Measurements from ENCODE around the gene ZNF470.

Gene ZNF470

GRCh38 chr19:56567274-56568120 is at the start of gene ZNF470:
ZNF470 (plus strand) TSS chr19:56567468; CDS start chr19:56570312, 2,844 bp downstream.
- DNase-seq: peak; percentile 90 to 93

- no peak for DNase-seq
Measured at GRCh38 chr19:56525214-56525860, 41.9 kb upstream of the ZNF470 start.

- DNase-seq: no peak
Measured at GRCh38 chr19:56537442-56537841, 29.8 kb upstream of the ZNF470 start.

DNA sequence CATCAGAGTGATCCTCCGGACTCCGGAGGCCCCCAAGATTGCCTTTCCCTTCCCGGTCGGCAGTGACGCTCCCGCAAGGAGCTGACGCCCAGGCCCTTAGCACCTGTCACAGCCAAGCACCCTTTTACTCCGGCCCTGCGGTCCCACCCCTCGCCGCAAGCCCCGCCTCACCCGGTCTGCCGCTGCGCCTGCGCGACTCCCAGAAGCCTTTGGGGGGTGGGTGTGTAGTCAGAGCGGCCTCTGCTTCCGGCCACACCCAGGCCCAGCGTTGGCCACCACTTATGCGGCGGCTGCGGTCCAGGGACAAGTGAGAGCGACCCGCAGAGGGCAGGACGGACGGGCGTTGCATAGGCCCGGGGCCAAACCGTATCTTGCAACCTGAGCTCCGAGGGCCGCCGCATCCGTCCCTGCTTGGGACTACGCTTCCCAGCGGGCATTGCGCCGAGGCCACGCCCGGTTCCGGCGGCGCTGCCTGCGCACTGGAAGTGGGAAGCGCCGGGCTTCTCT is 29.0 kb upstream of the ZNF470 start:
- DNase-seq: peak; percentile 87 to 89

- peak; percentile 72 to 78 for DNase-seq
Measured at GRCh38 chr19:56538761-56539263, 28.5 kb upstream of the ZNF470 start, which contains the start of gene ZFP28. ZFP28 (plus strand) TSS chr19:56538948; CDS start chr19:56539019, 71 bp downstream.

- no peak for DNase-seq
Measured at GRCh38 chr19:56543776-56544175, 23.5 kb upstream of the ZNF470 start.

GRCh38 chr19:56547535-56547934 is 19.7 kb upstream of the ZNF470 start:
- DNase-seq: no peak

DNA sequence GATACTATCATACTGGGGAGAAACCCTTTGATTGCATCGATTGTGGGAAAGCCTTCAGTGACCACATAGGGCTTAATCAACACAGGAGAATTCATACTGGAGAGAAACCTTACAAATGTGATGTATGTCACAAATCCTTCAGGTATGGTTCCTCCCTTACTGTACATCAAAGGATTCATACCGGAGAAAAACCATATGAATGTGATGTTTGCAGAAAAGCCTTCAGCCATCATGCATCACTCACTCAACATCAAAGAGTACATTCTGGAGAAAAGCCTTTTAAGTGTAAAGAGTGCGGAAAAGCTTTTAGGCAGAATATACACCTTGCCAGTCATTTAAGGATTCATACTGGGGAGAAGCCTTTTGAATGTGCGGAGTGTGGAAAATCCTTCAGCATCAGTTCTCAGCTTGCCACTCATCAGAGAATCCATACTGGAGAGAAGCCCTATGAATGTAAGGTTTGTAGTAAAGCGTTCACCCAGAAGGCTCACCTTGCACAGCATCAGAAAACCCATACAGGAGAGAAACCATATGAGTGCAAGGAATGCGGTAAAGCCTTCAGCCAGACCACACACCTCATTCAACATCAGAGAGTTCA is 12.9 kb upstream of the ZNF470 start:
- DNase-seq: no peak

- no peak for DNase-seq
Measured at GRCh38 chr19:56562766-56563165, 4.5 kb upstream of the ZNF470 start.

DNA sequence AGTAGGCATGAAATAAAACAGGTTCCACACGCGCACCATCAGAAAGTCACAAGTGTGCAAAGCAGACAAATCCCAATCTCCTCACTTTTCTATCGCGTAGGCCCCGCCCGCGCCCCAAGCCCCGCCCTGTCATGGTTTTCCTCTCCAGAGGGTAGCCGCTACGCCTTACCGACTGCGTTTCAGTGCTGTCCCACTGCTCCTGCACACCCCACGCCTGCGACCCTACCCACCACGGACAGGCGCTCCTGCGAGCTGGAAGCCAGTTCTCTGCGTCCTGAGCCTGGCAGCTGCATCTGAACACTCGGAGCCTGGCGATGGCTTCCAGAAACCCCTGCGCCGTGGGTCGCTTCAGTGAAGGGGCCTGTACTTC is 379 bp upstream of the ZNF470 start:
- DNase-seq: peak; percentile 67 to 71

DNA sequence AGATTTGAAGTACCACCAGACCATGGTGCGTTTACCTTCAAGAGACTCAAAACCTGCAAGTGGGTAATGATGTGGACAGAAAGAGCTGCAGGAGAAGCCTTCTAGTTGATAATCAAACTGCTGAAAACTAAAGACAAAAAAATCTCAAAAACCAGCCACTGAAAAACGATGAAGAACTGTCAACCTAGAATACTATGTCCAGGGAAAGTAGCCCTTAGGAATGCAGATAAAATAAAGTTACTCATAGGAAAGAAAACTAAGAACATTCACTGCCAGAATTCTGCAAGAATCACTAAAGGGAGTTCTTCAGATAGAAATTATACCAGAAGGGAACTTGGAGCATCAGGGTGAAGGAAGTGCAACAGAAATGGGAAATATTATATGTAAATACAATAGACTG is 5.3 kb downstream of the ZNF470 start:
- DNase-seq: no peak

DNA sequence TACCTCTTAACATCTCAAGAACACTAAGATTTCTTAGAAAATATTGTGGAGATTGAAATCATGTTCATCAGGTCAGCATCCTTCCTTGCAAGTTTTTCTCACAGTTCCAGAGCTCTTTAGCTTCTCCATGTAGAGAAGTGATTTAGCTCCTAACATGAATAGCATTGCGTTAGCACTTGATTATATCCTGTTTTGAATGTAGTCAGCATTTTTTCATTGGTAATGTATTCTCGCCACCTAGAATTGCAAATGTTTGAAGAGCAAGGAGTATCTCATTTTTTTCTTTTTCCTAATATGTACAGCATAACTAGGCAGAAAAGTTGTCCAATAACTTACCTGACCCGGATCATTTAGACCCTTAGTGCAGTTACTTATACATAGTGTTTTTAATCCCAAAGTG is 6.6 kb downstream of the ZNF470 start:
- no peak for DNase-seq

GRCh38 chr19:56577719-56578602 is 10.7 kb downstream of the ZNF470 start:
- no peak for DNase-seq

GRCh38 chr19:56594446-56594782 is 27.1 kb downstream of the ZNF470 start:
- DNase-seq: no peak

DNA sequence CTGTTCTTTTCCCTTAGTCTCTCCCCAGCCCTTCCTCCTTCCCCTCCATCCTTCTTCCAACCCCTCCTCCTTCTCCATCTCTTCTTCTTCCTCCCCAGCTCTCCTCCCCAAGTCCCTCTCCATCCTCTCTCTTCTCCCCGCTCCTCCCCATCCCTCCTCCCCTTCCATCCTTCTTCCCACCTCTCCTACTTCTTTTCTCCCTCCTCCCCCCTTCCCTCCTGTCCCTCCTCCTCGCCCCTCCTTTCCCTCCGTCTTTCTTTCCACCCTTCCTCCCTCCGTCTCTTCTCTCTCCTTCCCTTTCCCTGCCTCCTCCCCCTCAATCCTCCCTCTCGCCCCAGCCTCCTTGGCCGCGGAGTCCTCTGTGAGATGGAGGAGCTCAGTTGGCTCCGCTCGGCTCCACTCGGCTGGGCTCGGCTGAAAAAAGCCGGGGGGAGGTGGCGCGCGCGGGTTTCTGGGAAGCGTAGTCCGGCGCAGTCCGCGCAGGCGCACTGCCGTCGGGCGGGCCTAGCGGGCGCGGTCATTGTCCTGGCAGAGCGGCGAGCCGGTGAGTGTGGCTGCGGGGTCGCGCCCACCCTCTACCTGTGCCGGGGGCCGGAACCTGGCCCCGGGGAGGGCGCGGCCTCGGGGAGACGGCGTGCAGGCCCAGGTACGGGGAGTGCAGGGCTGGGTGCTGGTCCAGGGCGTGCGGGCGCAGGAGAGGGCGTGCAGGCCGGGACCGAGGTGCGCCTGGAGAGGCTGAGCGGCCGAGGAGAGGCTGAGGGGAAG is 27.7 kb downstream of the ZNF470 start, which contains the start of gene ZNF71:
ZNF71 (plus strand) TSS at position 520 of the 765 bp plus-strand sequence. CDS start 6,257 bp downstream, outside the sequence.
- peak; percentile 89 to 91 for DNase-seq

- no peak for DNase-seq
Measured at GRCh38 chr19:56595548-56595899, 28.3 kb downstream of the ZNF470 start.

- DNase-seq: no peak
Measured at GRCh38 chr19:56596676-56597075, 29.4 kb downstream of the ZNF470 start.

DNA sequence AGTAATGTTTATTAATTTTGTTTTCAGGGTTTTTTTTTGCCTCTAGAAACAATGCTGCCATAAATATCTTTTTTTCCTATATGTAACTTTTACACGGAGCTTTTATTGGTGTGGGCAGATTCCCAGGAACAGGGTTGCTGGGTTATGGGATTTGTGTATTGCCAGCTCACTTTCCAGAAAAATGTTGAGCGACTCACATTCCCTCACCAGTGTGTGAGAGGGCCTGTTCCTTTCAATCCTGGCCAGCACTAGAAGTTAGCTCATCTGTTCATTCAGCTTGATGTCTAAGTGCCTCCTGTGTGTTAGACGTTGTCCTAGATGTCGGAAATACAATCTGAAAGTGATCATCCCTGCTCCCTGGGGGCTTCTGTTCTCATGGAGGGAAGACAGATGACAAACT is 30.4 kb downstream of the ZNF470 start:
- no peak for DNase-seq

- DNase-seq: no peak
Measured at GRCh38 chr19:56601375-56601774, 34.1 kb downstream of the ZNF470 start.

- no peak for DNase-seq
Measured at GRCh38 chr19:56603829-56604228, 36.6 kb downstream of the ZNF470 start.

GRCh38 chr19:56608274-56608964 is 41.2 kb downstream of the ZNF470 start:
- no peak for DNase-seq

Measured in activated CD4-positive, alpha-beta T cell treated with anti-CD3 and anti-CD28 coated beads, Interleukin-2, amount 50 U/mL, for 48 hours (primary cell).